ENCODE measurements around the gene TULP4. TPM values are rescaled to one million over a fixed set of nuclear protein-coding genes. Genes with fewer than 3 reads are reported as not detected.

The TULP4 gene
- total RNA-seq, 1 donor = 131 TPM

DNA sequence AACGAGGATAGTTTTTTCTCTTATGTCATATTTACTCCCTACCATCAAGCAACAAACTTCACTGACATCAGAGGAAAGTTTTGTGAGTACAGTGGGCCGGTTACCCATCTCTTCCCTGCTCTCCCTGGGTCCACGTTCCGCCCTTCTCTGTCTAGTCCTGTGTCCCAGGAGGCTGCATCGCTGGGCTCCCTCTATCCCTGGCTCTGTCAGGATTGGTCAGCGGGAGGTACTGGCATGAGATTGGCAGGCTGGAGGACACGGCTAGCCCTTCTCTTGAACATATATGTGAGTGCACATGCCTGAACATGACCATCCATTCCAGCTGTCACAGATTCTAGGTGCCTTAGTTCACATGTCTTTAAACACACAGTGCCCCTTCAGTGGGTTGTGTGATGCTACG lies 217.4 kb downstream of the TULP4 start:
- H3K4me3 ChIP-seq (ENCODE audit: low read depth, low read length) = no peak overlapping the region
- DNase-seq (ENCODE audit: low read depth) = no peak
- TF ChIP-seq, protein P1, sequence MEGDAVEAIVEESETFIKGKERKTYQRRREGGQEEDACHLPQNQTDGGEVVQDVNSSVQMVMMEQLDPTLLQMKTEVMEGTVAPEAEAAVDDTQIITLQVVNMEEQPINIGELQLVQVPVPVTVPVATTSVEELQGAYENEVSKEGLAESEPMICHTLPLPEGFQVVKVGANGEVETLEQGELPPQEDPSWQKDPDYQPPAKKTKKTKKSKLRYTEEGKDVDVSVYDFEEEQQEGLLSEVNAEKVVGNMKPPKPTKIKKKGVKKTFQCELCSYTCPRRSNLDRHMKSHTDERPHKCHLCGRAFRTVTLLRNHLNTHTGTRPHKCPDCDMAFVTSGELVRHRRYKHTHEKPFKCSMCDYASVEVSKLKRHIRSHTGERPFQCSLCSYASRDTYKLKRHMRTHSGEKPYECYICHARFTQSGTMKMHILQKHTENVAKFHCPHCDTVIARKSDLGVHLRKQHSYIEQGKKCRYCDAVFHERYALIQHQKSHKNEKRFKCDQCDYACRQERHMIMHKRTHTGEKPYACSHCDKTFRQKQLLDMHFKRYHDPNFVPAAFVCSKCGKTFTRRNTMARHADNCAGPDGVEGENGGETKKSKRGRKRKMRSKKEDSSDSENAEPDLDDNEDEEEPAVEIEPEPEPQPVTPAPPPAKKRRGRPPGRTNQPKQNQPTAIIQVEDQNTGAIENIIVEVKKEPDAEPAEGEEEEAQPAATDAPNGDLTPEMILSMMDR (IDR thresholded peaks at IDR 0.05; ENCODE audit: insufficient read depth, low read length) = no peak

DNA sequence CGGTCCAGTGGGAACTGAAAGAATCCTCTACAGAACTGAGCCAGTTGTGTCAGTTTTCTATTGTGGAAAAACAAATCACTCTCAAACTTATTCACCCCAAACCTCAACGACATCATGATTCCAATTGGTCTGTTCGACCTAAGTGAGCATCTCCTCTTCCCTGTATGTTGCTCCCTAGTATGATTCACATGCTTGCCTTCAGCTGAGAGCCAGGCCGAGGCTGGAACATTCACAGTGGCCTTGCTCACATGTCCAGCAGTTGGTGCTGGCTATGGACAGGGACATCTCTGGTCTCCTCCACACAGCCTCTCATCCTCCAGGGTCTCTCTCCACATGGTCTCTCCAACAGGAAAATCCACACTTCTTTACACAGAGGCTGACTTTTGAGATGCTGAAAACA lies 219.3 kb downstream of the TULP4 start:
- H3K4me3 ChIP-seq (ENCODE audit: low read depth, low read length) = no peak overlapping the region
- no peak for DNase-seq (ENCODE audit: low read depth)
- TF ChIP-seq, protein P1 (IDR thresholded peaks at IDR 0.05; ENCODE audit: insufficient read depth, low read length) = no peak

DNA sequence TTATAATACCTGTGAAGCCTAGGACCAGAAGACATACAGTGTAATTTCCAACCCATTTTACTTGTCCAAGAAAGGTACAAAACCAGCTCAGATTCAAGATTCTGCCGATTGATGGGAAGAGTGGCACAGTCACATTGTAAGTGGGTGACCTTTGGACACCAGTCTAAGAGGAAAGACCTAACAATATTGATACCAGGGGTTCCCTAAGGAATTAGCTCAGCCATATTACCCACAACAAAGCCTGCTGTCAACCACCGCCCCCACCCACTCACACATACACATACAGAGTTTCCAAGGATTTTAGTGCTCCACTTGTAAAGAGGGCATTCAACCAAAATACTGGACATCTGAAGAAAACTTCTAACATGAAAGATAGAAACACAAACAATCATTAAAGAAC lies 219.7 kb downstream of the TULP4 start:
- no peak overlapping the region for H3K4me3 ChIP-seq (ENCODE audit: low read depth, low read length)
- TF ChIP-seq, protein P1 (IDR thresholded peaks at IDR 0.05; ENCODE audit: insufficient read depth, low read length) = no peak
- DNase-seq (ENCODE audit: low read depth) = no peak

DNA sequence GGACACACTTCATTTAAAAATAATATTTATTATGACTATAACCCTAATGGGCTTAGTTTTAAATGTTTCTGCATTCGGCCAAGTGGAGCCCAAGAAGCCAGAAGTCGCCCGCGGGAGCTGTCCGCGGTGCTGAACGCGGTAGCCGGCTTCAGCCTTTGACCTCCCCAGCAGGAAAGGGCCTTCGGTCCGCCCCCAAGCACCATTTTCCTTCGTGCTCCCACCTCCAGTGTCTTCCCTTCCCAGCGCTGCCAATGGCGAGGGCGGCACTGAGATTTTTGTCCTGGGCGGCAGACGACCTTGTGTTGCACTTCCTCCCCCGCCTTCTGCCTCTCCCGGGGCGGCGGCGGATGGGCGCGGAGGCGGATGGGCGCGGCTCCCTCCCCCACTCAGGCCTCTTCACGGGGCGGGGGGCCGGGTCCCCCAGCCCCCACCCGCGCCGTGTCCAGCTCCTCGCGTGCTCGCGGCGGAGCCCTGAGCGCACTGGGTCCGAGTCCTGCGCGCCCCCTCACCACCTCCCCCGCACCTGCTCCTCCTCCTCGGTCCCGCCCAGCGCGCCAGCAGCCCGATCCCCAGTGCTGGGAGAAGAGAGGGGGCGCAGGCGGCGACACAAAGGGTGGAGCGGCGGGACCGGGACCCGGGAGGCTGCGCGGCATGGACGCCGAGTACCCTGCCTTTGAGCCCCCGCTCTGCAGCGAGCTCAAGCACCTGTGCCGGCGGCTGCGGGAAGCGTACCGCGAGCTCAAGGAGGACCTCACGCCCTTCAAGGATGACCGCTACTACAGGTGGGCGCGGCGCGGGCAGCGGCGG lies 224.0 kb downstream of the TULP4 start:
- peak overlapping the region; percentile 64 for H3K4me3 ChIP-seq (ENCODE audit: low read depth, low read length)
- DNase-seq (ENCODE audit: low read depth) = peak; percentile 74
- TF ChIP-seq, protein P1 (IDR thresholded peaks at IDR 0.05; ENCODE audit: insufficient read depth, low read length) = no peak

DNA sequence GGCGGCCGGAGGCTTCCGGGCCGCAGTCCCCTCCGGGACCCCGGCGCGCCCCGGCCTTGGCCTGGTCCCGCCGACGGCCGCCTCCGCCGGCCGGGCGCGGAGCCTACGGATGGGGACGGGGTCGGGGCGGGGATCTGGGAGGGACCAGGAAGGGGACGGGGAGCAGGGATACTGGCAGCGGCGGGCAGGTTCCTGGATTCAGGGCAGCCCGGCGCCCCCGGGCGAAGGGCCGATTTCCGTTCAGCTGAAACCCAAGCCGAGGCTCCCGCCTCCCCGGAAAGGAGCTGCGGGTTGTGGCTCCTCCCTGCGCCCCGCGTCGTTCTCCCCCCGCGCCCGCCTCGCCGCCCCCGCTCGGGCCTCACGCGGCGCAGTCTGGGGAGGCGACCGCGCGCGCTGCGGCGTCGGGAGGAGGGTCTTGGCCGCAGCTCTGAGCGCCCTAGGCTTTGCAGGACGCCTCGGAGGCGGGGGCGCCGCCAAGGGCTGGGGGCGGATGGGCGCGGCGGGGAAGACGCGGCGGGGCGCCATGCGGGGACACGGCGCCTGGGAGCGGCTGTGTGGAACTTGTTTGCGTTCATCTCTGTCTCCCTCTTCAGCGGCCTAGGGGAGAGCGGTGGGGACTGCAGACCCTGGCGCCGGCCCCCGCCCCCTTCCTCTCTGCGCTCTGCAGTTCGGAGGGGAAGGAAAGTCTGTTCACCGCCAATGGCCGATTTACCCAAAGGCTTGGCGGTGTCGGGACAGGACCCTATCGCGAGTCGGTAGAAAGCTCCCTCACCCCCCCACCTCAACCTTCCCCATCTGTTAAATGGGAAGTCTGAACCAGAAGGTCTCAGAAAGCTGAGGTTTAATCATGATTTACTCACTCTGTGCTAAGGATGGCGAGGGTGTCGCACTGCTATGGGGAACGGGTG lies 224.9 kb downstream of the TULP4 start:
- peak overlapping the region; percentile 51 for H3K4me3 ChIP-seq (ENCODE audit: low read depth, low read length)
- TF ChIP-seq, protein P1 (IDR thresholded peaks at IDR 0.05; ENCODE audit: insufficient read depth, low read length) = no peak
- no peak for DNase-seq (ENCODE audit: low read depth)

DNA sequence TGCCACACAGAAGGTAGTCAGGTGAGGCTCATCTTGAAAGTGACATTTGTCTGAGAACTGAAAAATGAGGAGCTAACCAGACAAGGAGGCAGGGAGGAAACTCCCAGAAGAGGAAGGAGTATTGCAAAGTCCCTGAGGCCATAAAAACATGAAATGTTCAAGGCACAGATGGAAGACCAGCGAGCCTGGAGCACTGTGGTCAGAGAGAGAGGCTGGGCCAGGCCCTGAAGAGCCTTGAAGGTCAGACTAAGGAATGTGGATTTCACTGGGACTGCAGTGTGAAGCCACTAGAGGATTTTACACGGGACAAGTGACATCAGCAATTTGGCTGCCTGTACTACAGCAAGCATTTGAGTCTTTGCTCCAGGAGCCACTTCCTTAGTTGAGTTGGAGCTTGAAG lies 226.5 kb downstream of the TULP4 start:
- TF ChIP-seq, protein P1 (IDR thresholded peaks at IDR 0.05; ENCODE audit: insufficient read depth, low read length) = no peak
- no peak for DNase-seq (ENCODE audit: low read depth)
- no peak overlapping the region for H3K4me3 ChIP-seq (ENCODE audit: low read depth, low read length)

Measured in fibroblast of the aortic adventitia (primary cell).